PC-9 (cell line): Measurements from ENCODE around the gene GET3.

ENCODE experiments used
- CTCF ChIP-seq: fragments of 200-600 bp; sonication (generic); conservative IDR thresholded peaks from 2 replicates; pipeline ENCODE4 v1.6.1; 2017; ENCODE audit warnings: mixed run types, antibody characterized with exemption, mild to moderate bottlenecking, moderate library complexity
- EZH2 ChIP-seq: fragments of 200-600 bp; sonication (generic); IDR thresholded peaks from 2 replicates; pipeline ENCODE4 v1.8.0; 2017; ENCODE audit warnings: antibody characterized with exemption, low read depth

DNA sequence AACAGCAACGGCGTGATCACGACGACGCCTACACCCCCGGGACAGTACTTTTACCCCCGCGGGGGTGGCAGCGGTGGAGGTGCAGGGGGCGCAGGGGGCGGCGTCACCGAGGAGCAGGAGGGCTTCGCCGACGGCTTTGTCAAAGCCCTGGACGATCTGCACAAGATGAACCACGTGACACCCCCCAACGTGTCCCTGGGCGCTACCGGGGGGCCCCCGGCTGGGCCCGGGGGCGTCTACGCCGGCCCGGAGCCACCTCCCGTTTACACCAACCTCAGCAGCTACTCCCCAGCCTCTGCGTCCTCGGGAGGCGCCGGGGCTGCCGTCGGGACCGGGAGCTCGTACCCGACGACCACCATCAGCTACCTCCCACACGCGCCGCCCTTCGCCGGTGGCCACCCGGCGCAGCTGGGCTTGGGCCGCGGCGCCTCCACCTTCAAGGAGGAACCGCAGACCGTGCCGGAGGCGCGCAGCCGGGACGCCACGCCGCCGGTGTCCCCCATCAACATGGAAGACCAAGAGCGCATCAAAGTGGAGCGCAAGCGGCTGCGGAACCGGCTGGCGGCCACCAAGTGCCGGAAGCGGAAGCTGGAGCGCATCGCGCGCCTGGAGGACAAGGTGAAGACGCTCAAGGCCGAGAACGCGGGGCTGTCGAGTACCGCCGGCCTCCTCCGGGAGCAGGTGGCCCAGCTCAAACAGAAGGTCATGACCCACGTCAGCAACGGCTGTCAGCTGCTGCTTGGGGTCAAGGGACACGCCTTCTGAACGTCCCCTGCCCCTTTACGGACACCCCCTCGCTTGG, 55.0 kb downstream of the GET3 start:
- TF ChIP-seq CTCF (no peak), EZH2 (no peak)
